AG10803 (cell line): ENCODE results near the gene RPL41.

Experiments
- DNase-seq: peaks from one replicate; pipeline ENCODE4 v3.0.0; 2010; ENCODE audit warnings: low read depth
- H3K4me3 ChIP-seq: 2 replicates; pipeline ENCODE4 v1.5.1; 2011; ENCODE audit warnings: mild to moderate bottlenecking, low read length, control low read depth
- TF ChIP-seq, protein P1 (sequence below): conservative IDR thresholded peaks from 2 replicates; pipeline ENCODE4 v1.5.1; 2011; ENCODE audit warnings: mild to moderate bottlenecking, low read length, control low read depth, inconsistent platforms

The RPL41 gene

DNA sequence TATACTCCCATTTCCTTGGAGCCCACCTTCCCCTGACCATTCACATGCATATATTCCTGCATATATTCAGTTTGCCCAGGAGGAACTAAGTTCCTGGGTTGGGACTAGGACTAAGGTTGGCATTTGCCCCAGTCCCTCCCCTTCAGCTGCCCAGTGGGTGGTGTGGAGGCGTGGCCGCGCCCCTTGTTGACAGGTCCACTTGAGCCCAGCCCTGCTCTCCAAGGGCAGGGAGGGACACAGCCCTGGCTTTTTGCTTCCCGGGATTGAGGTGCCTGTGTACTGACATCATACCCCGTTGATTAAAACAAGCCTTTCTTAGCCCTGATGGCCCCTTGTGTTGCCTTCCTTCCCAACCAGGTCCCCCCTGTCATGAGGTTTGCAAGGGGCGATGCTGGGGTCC is 29.2 kb upstream of the RPL41 start:
- DNase-seq, result peak; percentile 3
- TF ChIP-seq, protein P1, sequence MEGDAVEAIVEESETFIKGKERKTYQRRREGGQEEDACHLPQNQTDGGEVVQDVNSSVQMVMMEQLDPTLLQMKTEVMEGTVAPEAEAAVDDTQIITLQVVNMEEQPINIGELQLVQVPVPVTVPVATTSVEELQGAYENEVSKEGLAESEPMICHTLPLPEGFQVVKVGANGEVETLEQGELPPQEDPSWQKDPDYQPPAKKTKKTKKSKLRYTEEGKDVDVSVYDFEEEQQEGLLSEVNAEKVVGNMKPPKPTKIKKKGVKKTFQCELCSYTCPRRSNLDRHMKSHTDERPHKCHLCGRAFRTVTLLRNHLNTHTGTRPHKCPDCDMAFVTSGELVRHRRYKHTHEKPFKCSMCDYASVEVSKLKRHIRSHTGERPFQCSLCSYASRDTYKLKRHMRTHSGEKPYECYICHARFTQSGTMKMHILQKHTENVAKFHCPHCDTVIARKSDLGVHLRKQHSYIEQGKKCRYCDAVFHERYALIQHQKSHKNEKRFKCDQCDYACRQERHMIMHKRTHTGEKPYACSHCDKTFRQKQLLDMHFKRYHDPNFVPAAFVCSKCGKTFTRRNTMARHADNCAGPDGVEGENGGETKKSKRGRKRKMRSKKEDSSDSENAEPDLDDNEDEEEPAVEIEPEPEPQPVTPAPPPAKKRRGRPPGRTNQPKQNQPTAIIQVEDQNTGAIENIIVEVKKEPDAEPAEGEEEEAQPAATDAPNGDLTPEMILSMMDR, result no peak
- no peak overlapping the region for H3K4me3 ChIP-seq

DNA sequence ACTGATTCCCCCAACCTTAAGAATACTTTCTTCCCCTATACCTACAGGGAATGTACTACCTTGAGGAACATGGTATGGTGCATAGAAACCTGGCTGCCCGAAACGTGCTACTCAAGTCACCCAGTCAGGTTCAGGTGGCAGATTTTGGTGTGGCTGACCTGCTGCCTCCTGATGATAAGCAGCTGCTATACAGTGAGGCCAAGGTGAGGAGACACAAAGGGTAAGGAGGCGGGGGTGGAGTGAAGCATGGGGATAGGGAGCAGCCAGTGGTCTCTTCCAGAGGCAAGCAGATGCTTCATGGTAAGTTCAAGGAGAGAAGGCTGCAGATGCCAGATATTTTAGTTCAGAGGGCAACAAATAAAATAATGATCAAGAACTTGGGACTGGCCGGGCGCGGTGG is 18.7 kb upstream of the RPL41 start:
- H3K4me3 ChIP-seq, result no peak overlapping the region
- DNase-seq, result no peak
- TF ChIP-seq, protein P1, result no peak

DNA sequence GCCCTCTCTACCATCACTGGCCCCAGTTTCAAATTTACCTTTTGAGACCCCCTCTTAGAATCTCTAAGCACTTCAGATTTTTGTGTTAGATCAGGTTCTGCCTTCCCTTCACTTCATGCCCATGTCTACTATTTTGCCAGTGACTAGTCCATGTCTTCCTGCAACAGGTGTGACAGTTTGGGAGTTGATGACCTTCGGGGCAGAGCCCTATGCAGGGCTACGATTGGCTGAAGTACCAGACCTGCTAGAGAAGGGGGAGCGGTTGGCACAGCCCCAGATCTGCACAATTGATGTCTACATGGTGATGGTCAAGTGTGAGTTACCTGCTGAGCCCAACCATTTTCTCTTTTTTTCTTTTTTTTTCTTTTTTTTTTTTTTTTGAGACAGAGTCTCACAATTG is 17.8 kb upstream of the RPL41 start:
- TF ChIP-seq, protein P1, result no peak
- H3K4me3 ChIP-seq, result no peak overlapping the region
- DNase-seq, result no peak

DNA sequence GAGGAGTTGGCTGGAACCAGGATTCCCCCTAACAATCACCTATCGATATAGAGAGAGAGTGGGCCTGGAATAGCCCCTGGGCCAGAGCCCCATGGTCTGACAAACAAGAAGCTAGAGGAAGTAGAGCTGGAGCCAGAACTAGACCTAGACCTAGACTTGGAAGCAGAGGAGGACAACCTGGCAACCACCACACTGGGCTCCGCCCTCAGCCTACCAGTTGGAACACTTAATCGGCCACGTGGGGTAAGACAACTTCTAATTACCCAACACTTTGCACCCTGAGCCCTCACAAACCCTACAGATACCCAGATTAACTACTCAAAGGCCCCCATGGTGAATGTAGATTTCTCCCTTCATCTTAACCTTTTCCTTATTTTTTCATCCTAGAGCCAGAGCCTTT is 16.6 kb upstream of the RPL41 start:
- TF ChIP-seq, protein P1, result no peak
- DNase-seq, result no peak

DNA sequence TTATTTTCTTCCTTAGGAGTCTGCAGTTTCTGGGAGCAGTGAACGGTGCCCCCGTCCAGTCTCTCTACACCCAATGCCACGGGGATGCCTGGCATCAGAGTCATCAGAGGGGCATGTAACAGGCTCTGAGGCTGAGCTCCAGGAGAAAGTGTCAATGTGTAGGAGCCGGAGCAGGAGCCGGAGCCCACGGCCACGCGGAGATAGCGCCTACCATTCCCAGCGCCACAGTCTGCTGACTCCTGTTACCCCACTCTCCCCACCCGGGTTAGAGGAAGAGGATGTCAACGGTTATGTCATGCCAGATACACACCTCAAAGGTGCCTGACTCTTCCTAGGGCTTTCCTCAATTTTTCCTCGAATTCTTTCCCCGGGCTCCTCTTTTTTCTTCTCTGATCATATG is 15.4 kb upstream of the RPL41 start:
- no peak overlapping the region for H3K4me3 ChIP-seq
- DNase-seq, result no peak
- TF ChIP-seq, protein P1, result no peak

More for the DNA sequence above, 16.6 kb upstream of the RPL41 start:
- no peak overlapping the region for H3K4me3 ChIP-seq

DNA sequence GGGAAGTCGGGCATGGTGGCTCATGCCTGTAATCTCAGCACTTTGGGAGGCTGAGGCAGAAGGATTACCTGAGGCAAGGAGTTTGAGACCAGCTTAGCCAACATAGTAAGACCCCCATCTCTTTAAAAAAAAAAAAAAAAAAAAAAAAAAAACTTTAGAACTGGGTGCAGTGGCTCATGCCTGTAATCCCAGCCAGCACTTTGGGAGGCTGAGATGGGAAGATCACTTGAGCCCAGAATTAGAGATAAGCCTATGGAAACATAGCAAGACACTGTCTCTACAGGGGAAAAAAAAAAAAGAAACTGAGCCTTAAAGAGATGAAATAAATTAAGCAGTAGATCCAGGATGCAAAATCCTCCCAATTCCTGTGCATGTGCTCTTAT is 13.8 kb upstream of the RPL41 start:
- no peak for DNase-seq
- TF ChIP-seq, protein P1, result no peak
- no peak overlapping the region for H3K4me3 ChIP-seq

DNA sequence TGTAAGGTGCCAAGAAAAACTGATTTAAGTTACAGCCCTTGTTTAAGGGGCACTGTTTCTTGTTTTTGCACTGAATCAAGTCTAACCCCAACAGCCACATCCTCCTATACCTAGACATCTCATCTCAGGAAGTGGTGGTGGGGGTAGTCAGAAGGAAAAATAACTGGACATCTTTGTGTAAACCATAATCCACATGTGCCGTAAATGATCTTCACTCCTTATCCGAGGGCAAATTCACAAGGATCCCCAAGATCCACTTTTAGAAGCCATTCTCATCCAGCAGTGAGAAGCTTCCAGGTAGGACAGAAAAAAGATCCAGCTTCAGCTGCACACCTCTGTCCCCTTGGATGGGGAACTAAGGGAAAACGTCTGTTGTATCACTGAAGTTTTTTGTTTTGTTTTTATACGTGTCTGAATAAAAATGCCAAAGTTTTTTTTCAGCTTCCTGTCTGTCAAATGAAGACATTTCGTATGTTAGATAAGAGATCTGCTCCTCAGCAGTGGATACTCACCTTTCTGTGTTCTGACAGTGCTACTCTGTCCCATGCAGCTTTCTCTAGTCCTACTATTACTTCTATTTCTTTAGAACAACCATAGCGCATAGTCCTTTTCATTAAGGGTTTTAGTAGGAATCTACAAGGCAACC is 13.2 kb upstream of the RPL41 start:
- H3K4me3 ChIP-seq, result peak overlapping the region; percentile 90
- TF ChIP-seq, protein P1, result no peak
- no peak for DNase-seq
